ENCODE data around the gene APOBEC3C.
"Not testable (repeated sequence)": the region's sequence is repeated elsewhere in the genome, so short reads cannot be mapped to it uniquely, and the experiment has no call there.

APOBEC3C gene

DNA sequence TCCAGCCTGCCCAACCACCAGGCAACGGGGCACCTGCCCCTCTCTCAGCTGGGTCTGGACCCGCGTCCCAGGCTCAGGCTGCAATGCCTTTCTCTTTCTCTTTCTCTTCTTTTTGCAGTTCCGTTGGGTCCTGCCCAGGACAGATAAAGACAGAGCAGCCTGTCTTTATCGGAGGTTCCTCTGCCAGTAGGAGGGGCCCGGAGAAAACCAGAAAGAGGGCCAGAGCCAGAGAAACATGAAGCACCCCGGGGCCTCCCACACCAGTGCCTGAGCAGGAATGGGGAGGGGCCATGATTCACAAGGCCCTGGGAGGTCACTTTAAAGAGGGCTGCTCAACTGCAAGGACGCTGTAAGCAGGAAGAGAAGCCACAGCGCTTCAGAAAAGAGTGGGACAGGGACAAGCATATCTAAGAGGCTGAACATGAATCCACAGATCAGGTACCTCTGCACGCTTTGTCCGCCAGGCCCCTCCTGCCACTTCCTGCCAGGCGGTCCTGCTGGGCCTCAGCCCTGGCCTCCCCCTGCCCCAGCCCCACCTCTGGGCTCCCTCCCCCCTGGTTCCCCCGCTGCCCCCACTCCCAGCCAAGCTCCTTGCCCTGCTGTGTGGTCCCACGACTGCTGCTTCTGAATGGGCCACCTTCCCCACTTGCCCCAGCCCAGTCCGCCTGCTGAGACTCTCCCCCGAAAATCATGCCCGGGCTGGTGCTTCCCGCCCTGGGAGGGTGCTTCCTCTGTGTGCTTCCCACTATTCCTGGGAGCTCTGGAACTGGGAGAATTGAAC, at the start of gene APOBEC3C:
TSS of gene APOBEC3C (plus strand) at position 316 of the 781 bp plus-strand sequence. CDS start at position 422, 106 bp downstream.
- DNase-seq (ENCODE audit: low read depth) = peak; percentile 75

DNA sequence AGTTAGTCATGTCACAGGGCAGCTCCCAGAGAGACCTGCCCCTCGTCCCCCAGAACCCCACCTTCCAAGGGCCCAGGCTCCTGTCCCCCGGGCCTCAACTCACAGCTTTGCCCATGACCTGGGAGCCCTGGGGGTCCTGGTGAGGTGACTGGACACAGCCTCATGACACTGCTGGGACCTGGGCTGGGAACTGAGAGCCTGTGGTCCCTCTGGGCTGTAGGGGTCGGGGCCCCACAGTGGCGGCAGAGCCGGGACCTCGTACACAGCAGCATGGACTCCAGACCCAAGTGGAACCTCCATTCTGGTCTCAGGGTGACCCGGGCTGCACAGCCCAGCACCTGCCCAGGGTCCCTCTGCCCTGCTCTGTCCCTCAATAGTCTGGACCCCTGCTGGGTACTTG, 49.8 kb upstream of the APOBEC3C start:
- DNase-seq (ENCODE audit: low read depth) = no peak

DNA sequence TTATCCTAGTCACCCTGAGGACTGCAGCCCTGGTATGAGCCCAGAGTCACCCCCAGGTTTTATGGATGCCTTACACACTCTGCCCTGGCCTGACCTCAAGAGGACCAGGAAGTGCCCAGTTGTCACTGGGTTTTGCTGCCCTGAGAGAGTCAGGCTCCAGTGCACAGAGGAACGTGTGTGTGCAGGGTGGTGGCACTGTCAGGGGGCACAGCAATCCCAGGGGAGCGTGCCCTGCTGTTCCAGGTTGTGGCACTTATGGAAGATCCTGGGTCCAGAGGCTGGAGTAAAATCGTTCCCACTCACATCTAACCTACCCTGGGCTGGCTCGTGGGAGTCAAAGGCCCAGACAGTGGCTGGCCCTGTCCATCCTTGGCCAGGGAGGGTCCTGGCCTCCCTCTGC, 49.1 kb upstream of the APOBEC3C start:
- no peak for DNase-seq (ENCODE audit: low read depth)

GRCh38 chr22:38965614-38966379, 48.3 kb upstream of the APOBEC3C start:
- DNase-seq (ENCODE audit: low read depth) = no peak

GRCh38 chr22:38966380-38966702, 47.7 kb upstream of the APOBEC3C start:
- DNase-seq (ENCODE audit: low read depth) = no peak

DNA sequence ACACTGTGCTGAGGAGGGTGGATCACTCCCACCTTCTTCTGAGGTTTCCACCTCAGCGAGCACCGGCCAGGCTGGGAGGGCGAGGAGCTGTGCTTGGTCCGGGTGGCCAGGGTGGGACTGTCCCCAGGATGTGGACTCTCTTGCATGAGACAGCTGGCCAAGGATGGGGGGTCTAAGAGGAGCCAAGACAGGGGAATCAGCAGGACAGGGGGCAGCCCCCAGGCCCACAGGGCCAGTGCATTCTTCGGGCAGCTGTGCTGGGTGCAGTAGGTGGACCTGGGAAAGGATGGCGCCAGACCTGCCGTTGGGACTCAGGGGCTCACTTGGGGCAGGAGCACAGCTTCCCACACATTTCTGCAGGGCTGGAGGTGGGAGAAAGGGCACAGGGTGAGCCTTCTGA, 47.1 kb upstream of the APOBEC3C start:
- no peak for DNase-seq (ENCODE audit: low read depth)

DNA sequence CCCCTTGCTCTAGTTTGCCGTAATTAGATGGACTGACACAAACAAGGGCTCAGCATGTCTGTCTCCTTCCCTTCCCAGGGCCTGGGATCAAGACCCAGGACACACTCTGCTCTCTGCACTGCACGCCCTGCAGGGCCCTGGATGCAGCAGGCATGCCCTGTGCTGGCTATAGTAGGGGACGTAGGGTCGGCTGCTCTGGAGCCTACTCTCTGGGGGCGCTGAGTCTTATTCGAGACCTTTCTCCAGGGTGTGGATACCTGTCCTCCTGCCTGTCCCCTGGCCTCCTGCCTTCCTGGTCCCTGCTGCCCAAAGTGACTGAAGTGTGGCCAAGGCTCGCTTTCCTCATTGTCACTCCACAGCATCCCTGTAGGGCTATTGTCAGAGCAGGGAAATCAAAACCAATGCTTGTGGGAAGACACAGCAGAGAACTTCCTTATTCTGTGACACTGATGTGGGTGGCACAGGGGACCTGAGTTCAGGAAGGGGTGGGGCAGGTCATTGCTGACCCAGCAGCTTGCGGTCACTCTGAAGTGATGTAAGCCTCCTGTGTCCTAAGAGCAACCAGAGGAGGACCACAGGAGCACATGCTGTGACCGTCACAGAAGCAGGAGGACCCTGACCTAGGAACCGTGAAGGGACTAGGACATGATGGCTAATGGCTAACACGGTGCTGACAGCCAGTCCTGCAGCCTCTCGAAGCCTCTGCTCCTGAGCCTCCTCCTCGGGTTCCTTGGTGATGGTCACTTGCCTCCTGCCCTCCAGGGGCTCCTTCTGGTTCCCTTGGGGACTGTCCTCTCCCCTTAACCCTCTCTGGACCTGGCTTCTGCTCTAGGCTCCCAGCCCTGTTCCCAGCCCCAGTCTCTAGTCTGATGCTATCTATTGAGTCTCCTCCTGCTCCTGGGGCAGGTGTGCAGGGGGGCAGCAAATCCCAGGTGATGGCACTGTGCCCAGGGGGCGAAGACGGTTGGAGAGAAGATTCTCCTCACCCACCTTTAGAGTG, 46.3 kb upstream of the APOBEC3C start:
- no peak for DNase-seq (ENCODE audit: low read depth)

- DNase-seq (ENCODE audit: low read depth) = no peak
Measured at GRCh38 chr22:38968801-38969200, 45.3 kb upstream of the APOBEC3C start.

DNA sequence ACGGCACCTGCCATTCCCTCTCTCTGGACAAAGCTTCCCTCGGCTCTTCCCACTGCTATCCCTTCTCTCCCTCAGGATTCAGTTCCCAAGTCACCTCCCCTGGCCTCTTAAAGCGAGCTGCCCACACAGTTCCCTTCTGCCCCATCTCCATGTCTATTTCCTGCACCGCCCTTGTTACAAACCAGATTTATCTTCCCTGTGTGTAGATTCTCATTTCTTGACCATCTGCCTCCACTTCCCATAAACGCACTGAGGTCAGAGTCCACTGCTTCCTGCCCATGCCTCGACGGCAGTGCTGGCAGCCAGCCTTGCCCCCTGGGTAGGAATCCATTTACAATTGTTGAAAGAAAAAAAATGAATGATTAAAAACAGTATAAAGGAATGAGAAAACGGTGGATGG, 43.5 kb upstream of the APOBEC3C start:
- DNase-seq (ENCODE audit: low read depth) = no peak

DNA sequence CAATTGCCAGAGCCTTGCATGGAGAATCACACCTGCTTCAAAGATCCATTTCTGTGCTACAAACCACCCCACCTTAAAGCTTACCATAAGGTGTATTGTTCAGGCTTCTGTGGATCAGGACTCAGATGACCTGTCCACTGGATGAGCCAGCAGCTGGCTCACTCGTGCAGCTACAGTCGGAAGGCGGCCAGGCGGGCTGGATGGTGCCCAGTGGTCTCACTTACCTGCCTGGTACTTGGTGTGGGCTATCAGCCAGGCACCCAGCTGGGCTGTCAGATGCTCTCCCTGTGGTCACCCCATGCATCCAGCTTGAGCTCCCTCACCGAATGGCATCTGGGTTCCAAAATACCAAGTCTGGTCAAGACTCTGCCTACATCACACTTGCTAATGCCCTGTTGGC, 42.9 kb upstream of the APOBEC3C start:
- DNase-seq (ENCODE audit: low read depth) = no peak

DNA sequence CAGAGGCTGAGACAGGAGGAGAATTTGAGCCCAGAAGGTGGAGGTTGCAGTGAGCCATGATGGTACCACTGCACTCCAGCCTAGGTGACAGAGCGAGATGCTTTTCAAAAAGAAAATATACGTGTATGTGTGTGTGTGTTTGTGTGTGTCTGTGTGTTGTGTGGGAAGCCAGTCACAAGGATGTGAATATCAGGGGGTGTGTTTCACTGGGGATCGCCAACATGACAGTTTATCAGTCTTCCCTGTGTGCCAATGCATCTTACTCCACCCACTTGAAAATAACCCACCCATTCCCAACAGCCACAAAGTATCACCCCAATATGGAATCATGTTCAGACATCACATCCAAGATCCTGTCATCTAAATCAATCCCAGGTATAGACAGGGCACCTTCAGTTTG, 42.3 kb upstream of the APOBEC3C start:
- no peak for DNase-seq (ENCODE audit: low read depth)

DNA sequence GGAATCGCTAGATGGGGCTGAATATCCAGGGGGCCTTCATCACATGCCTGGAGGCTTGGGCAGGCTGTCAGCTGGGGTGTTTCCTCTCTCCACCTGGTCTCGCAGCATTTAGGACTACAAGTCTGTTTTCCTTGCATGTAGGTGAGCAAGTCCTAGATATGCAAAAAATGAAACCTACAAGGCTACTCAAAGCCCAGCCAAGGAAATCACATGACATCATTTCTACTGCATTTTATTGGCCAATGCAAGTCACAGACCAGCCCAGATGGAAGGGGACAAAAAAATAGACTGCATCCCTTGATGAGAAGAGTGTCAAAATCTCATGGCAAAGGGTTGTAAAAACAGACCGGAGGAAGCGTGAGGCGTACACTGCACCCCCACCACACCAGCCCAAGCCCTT, 41.5 kb upstream of the APOBEC3C start:
- no peak for DNase-seq (ENCODE audit: low read depth)

GRCh38 chr22:38973289-38974169, 40.5 kb upstream of the APOBEC3C start:
- DNase-seq (ENCODE audit: low read depth) = peak; percentile 40

- DNase-seq (ENCODE audit: low read depth) = no peak
Measured at GRCh38 chr22:38974170-38974825, 39.8 kb upstream of the APOBEC3C start.

DNA sequence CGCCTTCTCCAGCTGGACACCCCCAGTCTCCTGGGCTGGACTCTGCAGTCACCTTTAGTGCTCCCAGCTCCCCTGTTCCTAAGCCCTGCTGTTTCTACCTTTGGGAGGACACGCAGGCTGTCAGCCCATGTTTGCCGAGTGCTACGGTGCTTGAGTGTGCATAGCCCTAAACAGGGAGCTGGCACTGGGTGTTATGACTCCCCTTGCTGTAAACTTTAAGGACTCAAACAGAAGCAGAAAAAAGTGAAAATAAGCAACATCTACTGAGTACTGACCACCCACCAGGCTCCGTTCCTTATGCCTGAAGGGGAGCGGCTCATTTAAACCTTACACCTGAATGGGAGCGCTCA, 39.3 kb upstream of the APOBEC3C start:
- DNase-seq (ENCODE audit: low read depth) = no peak

DNA sequence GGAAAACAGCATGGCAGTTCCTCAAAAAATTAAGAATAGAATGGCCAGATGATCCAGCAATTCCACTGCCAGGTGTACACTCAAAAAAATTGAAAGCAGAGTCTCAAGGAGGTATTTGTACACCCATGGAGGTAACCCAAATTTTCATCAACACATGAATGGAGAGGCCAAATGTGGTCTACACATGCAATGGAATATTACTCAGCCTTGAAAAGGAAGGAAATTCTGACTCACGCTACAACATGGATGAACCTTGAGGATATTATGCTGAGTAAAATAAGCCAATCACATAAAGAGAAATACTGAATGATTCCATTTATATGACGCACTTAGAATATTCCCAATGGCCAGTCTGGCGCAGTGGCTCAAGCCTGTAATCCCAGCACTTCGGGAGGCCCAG, 36.8 kb upstream of the APOBEC3C start:
- DNase-seq (ENCODE audit: low read depth) = not testable (repeated sequence)

DNA sequence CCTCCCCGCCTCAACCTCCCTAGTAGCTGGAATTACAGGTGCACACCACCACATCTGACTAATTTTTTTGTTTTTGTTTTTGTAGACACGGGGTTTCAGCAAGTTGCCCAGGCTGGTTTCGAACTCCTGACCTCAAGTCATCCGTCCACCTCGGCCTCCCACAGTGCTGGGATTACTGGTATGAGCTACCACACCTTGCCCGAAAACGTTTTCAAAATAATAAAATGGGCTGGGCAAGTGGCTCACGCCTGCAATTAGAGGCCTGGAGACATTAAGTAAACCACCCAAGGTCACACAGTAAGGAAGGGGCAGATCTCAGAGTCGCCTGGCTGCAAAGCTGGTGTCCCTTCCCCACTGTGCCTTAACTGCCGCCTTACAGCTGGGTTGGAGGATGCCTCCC, 33.5 kb upstream of the APOBEC3C start:
- DNase-seq (ENCODE audit: low read depth) = not testable (repeated sequence)

GRCh38 chr22:38981005-38981991, 32.8 kb upstream of the APOBEC3C start:
- DNase-seq (ENCODE audit: low read depth) = no peak
